Lower leg skin (tissue), 4 donors: ENCODE results near the gene GTPBP8. TPM values are rescaled to one million over a fixed set of nuclear protein-coding genes. Genes with fewer than 3 reads are reported as not detected.

Source experiments
- DNase-seq, 2 donors: peaks; one replicate each; pipeline ENCODE4 v3.0.0-alpha.2; 2019; ENCODE audit warnings: low spot score in 2 of 2
- H3K4me3 ChIP-seq: fragments of 200-600 bp; sonication (generic); 2 replicates; pipeline ENCODE4 v1.5.1; 2017; ENCODE audit warnings: mild to moderate bottlenecking, low read depth; ENCODE audit not compliant: poor library complexity, severe bottlenecking
- POLR2A ChIP-seq, 2 donors: fragments of 450-650 bp; IDR thresholded peaks; one replicate each; pipeline ENCODE4 v1.6.1; 2016 to 2017; ENCODE audit warnings: antibody characterized with exemption in 2 of 2, mild to moderate bottlenecking in 1 of 2, moderate library complexity in 1 of 2
- WGBS, 2 donors: methylation state at CpG; one replicate each; pipeline ENCODE4 v1.1.5; 2018; 5-methylcytosine and 5-hydroxymethylcytosine counted together
- intact Hi-C: fragments of 100-400 bp; cut with DNase I; formaldehyde crosslinking; loops from one replicate; pipeline ENCODE4 v1.15.0; 2023; ENCODE audit warnings: low total_unique reads
- total RNA-seq, 4 donors: library from RNA; depleted of rRNA; stranded (reverse); fragments of >200 nt; gene quantifications; one replicate each; pipeline ENCODE4 v1.1.0, GENCODE V29; 2016
- TF ChIP-seq, protein P1 (sequence below), 3 donors: fragments of 450-650 bp; IDR thresholded peaks; one replicate each; pipeline ENCODE4 v1.5.1; 2016; ENCODE audit warnings: antibody characterized with exemption in 3 of 3, mild to moderate bottlenecking in 3 of 3, moderate library complexity in 2 of 3

Gene GTPBP8
- total RNA-seq, 4 donors from 2014 or later, result 11.8 to 32.7 (median 19.8) TPM

DNA sequence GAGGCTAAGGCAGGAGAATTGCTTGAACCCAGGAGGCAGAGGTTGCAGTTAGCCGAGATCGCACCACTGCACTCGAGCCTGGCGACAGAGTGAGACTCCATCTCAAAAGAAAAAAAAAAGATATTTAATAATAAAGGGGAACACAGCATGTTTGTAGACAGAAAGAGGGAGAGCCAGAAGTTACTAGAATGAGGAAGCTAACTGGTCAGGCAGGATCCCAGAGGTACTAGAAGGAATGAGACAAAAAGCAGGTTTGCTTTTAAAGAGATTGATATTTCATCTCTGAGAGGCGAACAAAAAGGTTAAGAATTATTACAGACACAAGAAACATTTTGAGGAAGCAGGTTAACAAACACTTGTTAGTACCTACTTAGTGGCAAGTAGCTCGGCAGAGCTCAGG is 25.1 kb upstream of the GTPBP8 start:
- WGBS, 2 donors, result 90 to 91% methylated on average over 6 of the region's 6 CpGs
- no peak overlapping the region for H3K4me3 ChIP-seq
- TF ChIP-seq, protein P1, sequence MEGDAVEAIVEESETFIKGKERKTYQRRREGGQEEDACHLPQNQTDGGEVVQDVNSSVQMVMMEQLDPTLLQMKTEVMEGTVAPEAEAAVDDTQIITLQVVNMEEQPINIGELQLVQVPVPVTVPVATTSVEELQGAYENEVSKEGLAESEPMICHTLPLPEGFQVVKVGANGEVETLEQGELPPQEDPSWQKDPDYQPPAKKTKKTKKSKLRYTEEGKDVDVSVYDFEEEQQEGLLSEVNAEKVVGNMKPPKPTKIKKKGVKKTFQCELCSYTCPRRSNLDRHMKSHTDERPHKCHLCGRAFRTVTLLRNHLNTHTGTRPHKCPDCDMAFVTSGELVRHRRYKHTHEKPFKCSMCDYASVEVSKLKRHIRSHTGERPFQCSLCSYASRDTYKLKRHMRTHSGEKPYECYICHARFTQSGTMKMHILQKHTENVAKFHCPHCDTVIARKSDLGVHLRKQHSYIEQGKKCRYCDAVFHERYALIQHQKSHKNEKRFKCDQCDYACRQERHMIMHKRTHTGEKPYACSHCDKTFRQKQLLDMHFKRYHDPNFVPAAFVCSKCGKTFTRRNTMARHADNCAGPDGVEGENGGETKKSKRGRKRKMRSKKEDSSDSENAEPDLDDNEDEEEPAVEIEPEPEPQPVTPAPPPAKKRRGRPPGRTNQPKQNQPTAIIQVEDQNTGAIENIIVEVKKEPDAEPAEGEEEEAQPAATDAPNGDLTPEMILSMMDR (IDR thresholded peaks at IDR 0.05), result no peak
- TF ChIP-seq POLR2A (IDR thresholded peaks at IDR 0.05), result no peak
- no peak for DNase-seq
- intact Hi-C loops, result no loop called here

DNA sequence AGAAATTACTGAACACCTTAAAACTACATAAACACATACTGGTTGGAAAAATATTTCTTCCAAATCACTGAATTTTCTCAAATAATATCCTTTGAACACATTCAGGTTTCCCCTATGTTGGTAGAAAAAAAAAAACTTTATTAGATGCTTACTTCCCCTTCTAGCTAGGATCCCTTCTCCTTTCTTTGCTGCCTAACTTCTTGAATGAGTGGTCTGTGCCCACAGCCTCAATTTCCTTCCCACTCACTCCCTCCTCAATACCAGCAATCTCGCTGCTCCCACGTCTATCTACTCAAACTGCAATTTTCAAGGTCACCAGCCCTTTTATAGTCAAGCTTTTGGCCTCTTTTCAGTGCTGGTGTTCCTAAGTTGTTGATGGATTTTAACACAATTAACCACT is 24.2 kb upstream of the GTPBP8 start:
- intact Hi-C loops, result no loop called here
- WGBS, 2 donors, result 70% methylated on average over 2 of the region's 2 CpGs
- H3K4me3 ChIP-seq, result no peak overlapping the region
- DNase-seq, result no peak
- TF ChIP-seq, protein P1 (IDR thresholded peaks at IDR 0.05), result no peak
- TF ChIP-seq POLR2A (IDR thresholded peaks at IDR 0.05), result no peak

DNA sequence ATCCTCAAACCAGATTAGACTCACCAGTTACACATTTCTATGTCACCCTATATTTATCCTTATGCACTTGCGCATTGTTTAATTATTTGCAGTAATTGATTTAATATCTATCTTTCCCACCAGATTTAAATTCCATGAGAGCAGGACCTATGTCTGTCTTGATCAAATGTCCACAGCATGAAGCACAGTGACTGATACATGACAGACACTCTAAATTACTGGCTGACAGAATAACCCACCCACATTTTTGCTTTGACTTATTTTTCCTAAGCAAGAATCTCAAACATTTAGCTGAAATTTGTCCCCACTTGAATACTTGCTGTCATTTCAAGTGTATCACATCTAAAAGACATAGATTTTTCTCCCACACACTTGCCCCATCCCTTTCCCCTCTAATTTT is 23.4 kb upstream of the GTPBP8 start:
- WGBS, 2 donors, result 94 to 95% methylated on average over 1 of the region's 1 CpG
- no peak for DNase-seq
- intact Hi-C loops, result no loop called here
- H3K4me3 ChIP-seq, result no peak overlapping the region
- TF ChIP-seq POLR2A (IDR thresholded peaks at IDR 0.05), result no peak
- TF ChIP-seq, protein P1 (IDR thresholded peaks at IDR 0.05), result no peak

DNA sequence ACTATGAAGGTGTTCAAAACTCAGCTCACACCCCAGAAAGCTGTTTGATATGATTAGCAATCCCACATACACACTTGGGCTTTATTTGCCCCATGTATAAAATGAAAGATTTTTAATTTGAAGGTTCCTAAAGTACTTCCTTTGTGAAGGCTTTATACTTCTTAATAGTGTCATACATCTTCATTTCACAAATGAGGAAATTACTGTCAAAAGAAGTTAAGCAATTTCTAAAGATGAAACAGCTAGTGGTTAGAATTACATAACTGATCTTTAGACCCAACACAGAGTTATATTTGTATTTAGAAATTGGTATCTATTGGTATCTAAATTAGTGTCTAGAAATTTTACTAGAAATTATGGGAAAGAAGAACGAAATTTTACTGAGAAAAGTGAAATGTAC is 23.0 kb upstream of the GTPBP8 start:
- no peak overlapping the region for H3K4me3 ChIP-seq
- no peak for DNase-seq
- intact Hi-C loops, result no loop called here
- 65 to 71% methylated on average over 1 of the region's 1 CpG for WGBS, 2 donors
- TF ChIP-seq POLR2A (IDR thresholded peaks at IDR 0.05), result no peak
- TF ChIP-seq, protein P1 (IDR thresholded peaks at IDR 0.05), result no peak

DNA sequence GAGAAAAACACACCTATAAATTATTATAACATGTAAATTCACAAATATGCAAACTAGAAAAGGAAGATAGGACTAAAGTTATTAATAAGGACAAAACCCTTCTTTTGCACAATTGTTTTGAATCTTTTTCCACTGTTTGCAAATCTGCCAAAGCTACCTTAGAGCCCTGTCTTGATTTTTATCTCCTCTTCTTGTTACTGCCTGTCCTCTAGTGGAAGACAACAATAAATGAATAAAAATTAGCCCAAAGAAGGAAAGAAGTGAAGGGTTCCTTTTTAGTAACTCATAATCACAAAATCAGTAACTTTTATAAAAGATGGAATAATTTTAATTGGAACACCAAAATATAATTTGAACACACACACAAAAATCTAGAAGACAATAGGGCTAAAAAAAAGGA is 18.6 kb upstream of the GTPBP8 start:
- DNase-seq, result no peak
- TF ChIP-seq, protein P1 (IDR thresholded peaks at IDR 0.05), result no peak
- no peak for TF ChIP-seq POLR2A (IDR thresholded peaks at IDR 0.05)
- no peak overlapping the region for H3K4me3 ChIP-seq
- intact Hi-C loops, result no loop called here

DNA sequence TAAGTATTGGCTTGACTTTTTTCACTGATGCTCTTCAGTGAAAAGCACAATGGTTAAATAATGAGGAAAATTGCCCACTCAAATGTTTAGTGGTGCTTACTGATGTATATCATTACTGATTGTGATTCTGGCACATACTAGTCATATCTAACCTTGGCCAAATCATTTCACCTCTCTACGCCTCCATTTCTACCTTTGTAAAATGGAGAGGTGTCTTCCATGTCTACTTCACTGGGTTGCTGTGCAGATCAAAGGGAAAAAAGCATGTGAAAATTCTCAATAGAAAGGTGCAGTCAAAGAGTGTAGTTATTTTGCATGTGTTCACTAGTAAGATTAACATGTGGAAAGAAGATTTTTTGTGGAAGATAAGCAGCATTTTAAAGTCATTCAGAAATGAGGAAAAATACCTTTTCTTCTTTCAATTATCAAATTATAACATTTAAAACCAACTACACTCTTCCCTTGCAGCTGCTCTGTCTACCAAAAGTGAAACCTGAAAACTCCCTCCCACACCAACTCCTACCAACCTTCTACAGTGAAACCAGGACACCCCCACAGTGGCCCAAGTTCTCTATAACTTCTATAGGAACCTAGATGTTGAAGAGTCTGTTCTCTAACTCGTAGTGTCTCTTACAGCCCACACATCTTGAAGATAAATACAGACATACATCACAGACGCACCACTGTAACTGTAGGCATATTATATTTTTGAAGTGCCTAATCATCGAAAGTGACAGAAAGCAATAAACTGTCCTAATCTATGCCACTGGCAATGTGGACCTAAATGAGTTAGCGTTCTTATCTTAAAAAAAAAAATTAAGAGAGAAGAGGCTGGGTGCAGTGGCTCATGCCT is 17.2 kb upstream of the GTPBP8 start:
- 61 to 69% methylated on average over 5 of the region's 5 CpGs for WGBS, 2 donors
- TF ChIP-seq, protein P1 (IDR thresholded peaks at IDR 0.05), result no peak
- no peak for TF ChIP-seq POLR2A (IDR thresholded peaks at IDR 0.05)
- H3K4me3 ChIP-seq, result no peak overlapping the region
- DNase-seq, result no peak
- intact Hi-C loops, result no loop called here
